ENCODE data around the gene LIG3. TPM values are rescaled to one million over a fixed set of nuclear protein-coding genes. Genes with fewer than 3 reads are reported as not detected.
A peak's percentile ranks its signal among the peaks of the same experiment; 100 is the strongest.

Gene LIG3
- total RNA-seq, 1 donor, result 59.6 TPM

DNA sequence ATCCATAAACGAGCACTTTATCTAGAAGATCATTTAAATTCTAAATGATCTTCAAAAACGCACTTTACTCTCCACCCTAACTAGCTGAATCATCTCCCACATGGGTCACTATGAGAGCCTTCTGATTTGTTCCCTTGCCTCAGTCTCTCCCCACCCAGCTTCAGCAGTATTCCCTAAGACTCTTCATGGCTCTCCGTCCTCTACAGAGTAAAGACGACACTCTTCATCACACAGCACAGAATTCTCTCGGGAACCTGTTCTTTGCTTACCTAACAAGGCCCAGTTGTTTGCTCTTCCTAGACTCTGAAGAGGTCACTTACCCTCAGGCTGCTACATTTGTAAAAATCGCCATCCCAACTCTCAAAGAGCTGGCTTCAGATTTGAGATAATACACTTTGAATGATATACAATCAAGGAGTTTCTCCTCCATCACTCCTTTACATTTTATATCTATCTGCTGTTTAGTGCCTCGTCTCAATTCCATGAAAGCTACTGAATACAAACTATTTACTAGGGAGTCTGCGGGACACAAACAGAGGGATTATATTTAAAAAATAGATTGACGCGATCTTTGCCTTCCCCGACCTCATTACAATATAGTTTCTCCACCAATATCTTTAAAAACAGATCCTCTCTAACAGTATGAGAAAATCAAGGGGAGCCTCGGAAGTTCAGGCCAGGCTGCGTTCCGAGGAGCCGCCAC lies 511 bp upstream of the LIG3 start:
- TF ChIP-seq, protein P1, sequence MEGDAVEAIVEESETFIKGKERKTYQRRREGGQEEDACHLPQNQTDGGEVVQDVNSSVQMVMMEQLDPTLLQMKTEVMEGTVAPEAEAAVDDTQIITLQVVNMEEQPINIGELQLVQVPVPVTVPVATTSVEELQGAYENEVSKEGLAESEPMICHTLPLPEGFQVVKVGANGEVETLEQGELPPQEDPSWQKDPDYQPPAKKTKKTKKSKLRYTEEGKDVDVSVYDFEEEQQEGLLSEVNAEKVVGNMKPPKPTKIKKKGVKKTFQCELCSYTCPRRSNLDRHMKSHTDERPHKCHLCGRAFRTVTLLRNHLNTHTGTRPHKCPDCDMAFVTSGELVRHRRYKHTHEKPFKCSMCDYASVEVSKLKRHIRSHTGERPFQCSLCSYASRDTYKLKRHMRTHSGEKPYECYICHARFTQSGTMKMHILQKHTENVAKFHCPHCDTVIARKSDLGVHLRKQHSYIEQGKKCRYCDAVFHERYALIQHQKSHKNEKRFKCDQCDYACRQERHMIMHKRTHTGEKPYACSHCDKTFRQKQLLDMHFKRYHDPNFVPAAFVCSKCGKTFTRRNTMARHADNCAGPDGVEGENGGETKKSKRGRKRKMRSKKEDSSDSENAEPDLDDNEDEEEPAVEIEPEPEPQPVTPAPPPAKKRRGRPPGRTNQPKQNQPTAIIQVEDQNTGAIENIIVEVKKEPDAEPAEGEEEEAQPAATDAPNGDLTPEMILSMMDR (IDR thresholded peaks at IDR 0.05; ENCODE audit: insufficient read depth, low read depth, low read length), result no peak
- peak; percentile 8 for DNase-seq (ENCODE audit: low read depth)
- H3K4me3 ChIP-seq (ENCODE audit: low read depth, low read length), result peak overlapping the region; percentile 84

DNA sequence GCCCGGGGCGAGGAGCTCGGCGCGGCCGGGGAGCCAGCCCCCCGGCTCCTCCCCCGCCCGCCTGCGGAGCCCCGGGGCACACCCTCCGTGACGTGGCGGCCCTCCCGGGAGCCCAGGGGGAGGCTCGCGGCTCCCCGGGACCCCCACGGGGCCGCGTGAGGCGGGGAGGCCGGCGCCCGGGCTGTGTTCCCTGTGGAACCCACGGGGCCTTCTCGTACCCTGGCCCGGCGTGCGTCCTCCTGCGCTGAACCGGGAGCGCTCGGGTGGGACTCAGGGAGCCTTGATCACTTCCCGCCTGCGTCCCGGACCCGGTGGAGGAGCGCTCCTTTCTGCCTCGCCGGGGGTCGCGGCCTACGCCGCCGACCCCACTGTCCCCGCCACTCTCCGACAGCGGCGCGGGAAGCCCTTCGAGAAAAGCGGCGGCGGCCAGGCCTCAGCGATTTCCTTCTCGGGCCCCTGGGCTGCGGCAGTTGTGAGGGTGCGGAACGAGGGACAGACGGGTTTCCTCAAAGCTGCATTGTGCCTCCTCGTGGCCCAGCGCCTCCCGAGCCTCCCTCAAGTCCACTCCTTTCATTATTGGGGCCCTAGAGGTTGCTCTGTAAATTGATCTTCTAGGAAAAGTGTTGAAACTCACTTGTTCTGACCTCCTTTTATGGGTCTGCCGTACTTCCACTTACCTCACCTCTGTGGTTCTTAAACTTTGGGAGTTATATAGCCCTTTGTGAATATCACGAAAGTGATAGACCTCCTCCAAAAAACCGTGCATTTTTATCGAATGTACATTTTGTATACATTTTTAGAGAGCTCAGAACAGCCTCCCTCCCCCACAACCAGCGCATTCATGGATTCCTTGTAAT lies 597 bp downstream of the LIG3 start:
- TF ChIP-seq, protein P1 (IDR thresholded peaks at IDR 0.05; ENCODE audit: insufficient read depth, low read depth, low read length), result peak; percentile 51
- peak overlapping the region; percentile 84 for H3K4me3 ChIP-seq (ENCODE audit: low read depth, low read length)
- DNase-seq (ENCODE audit: low read depth), result peak; percentile 92

DNA sequence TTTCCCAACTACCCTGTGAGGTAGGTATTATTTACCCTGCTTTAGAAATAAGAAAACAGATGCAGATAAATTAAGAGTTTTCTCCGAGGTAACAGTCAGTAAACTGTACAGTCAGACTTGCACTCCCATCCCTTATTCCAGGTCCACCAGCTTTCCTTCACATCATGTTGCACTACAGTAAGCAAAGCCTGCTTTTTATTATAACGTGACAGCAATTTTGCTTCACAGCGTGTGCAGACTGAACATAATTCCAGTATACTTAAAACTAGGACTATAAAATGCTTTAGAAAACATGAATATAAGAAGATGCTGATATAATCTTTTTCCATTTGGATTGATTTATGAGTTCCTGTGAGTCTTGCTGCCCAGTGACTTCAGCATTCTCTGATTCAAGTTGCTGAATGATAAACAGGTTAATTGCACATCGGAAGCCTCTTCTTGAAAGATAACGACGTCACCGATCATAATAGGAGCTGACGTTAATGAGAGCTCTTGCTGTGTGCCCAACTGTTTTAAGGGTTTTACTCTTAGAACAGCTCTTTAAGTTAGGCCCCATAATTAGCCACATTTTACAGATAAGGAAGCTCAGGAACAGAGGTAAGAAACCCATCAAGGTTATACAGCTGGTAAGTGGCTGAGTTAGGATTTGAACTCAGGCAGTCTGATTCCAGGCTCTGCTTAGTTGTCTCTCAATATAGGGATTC lies 1.4 kb downstream of the LIG3 start:
- TF ChIP-seq, protein P1 (IDR thresholded peaks at IDR 0.05; ENCODE audit: insufficient read depth, low read depth, low read length), result no peak
- DNase-seq (ENCODE audit: low read depth), result peak; percentile 80
- H3K4me3 ChIP-seq (ENCODE audit: low read depth, low read length), result peak overlapping the region; percentile 84

DNA sequence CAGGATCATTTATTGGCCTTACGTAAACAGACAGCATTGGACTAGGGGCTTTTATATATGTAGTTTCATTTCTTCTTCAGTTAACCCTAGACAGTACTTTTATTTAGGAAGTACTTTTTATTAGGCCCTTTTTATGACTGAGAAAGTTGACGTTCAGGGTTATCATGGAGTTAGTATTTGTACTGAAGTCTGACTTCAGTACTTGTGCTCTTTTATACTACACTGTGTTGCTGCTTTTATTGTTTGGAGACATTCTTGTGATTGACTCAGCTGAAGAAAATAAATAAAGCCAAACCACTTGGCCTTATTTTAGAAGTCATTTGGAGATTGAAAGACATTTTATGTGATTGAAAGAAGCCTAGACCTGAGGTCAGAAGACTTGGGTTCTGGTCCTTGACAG lies 6.9 kb downstream of the LIG3 start:
- DNase-seq (ENCODE audit: low read depth), result no peak
- TF ChIP-seq, protein P1 (IDR thresholded peaks at IDR 0.05; ENCODE audit: insufficient read depth, low read depth, low read length), result no peak
- no peak overlapping the region for H3K4me3 ChIP-seq (ENCODE audit: low read depth, low read length)

DNA sequence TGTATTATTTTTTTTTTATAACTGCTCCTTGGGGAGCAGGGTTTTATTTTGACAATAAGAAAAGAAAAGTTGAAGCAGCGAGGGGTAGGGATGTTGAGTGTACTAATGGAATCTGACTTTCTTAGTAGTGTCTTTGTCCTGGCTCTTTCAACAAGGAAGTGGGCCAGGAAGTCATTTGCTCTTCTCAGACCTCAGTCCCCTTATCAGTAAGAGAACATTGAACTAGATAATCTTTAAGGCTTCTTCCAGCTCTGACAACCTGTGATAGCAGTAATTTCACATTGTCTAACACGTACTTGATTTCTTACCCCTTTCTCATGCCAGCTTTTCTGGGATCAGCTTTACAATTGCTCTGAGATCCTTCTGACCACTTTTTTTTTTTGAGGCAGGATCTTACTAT lies 8.3 kb downstream of the LIG3 start:
- no peak overlapping the region for H3K4me3 ChIP-seq (ENCODE audit: low read depth, low read length)
- DNase-seq (ENCODE audit: low read depth), result no peak
- TF ChIP-seq, protein P1 (IDR thresholded peaks at IDR 0.05; ENCODE audit: insufficient read depth, low read depth, low read length), result no peak

DNA sequence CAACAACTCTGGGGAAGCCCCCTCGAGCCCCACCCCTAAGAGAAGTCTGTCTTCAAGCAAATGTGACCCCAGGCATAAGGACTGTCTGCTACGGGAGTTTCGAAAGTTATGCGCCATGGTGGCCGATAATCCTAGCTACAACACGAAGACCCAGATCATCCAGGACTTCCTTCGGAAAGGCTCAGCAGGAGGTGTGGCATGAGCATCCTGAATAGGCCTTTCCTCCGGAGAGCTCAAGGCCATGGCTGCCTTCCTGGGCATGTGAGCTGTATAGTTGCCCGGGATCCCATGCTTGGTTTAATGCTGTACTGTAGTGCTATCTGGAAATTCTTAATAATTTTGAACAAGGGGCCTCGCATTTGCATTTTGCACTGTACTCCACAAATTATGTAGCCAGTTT lies 9.2 kb downstream of the LIG3 start:
- DNase-seq (ENCODE audit: low read depth), result no peak
- TF ChIP-seq, protein P1 (IDR thresholded peaks at IDR 0.05; ENCODE audit: insufficient read depth, low read depth, low read length), result no peak
- no peak overlapping the region for H3K4me3 ChIP-seq (ENCODE audit: low read depth, low read length)

Data from fibroblast of villous mesenchyme (primary cell).